Fibroblast of peridontal ligament (primary cell): ENCODE data around the gene IGF2R.
"Not testable (repeated sequence)": the region's sequence is repeated elsewhere in the genome, so short reads cannot be mapped to it uniquely, and the experiment has no call there.

Experiments used
- DNase-seq: peaks from one replicate; pipeline ENCODE4 v3.0.0-alpha.2; 2010; ENCODE audit errors: extremely low read depth

Gene IGF2R

GRCh38 chr6:159997498-159998101, 28.7 kb downstream of the IGF2R start:
- no peak for DNase-seq

DNA sequence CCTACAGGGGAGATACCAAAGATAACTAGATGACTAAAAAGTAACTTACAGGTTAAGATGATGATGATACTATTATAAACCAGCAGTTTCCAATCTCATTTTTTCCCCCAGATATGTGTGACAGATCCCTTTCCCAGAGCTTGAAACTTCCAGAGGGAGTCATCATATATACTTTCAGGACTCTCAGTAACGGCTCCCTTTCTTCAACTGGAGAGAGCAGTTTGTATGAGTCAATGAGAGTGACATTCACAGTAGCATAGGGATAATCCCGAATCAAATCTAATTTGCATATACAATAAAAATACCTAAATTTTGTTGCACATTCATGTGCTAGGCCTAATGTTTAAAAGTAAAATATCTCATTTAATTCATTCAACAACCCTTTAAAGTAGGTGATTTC, 29.7 kb downstream of the IGF2R start:
- no peak for DNase-seq

DNA sequence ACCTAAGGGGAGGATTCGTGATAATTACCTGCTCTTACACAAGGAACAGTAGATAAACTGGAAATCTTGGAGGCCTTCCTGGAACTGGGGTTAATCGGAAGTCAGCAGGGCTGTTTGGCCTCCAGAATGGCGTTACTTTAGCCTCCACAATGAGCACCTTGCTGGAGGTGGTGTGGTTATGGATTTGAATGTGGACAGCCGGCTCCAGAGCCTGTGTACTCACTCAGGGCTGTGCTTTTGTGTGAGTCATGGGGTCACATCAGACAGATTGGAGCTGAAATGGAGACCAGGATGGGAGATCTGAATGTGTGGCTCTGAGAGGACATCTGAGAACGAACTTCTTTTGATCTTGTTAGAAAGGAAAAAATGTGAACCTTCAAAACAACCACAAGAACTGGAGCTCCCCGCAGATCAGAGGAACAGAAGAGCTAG, 30.4 kb downstream of the IGF2R start:
- DNase-seq, result no peak

DNA sequence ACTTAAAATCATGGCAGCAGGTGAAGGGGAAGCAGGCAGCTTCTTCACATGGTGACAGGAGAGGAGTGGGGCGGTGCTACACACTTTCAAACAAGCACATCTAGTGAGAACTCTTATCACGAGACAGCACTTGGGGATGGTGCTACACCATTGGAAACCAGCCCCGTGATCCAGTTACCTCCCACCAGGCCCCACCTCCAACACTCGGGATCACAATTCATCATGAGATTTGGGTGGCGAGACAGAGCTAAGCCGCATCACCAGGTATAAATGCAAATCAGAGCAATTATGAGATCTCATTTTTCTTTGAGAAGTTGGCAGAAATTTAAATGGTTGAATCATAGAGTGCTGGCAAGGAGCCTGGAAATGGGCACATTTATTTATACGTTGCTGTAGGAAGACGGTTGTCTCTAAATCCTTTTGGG, 31.4 kb downstream of the IGF2R start:
- DNase-seq, result no peak

DNA sequence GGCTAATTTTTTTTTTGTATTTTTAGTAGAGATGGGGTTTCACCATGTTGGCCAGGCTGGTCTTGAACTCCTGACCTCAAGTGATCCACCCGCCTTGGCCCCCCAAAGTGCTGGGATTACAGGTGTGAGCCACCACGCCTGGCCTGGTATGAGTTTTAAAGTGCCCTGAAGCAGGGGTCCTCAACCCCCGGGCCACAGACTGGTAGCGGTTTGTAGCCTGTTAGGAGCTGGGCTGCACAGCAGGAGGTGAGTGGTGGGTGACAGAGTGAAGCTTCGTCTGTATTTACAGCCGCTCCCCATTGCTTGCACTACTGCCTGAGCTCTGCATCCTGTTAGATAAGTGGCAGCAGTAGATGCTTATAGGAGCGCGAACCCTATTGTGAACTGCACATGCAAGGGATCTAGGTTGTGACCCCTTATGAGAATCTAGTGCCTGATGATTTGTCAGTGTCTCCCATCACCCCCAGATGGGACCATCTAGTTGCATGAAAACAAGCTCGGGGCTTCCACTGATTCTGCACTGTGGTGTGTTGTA, 32.1 kb downstream of the IGF2R start:
- not testable (repeated sequence) for DNase-seq

DNA sequence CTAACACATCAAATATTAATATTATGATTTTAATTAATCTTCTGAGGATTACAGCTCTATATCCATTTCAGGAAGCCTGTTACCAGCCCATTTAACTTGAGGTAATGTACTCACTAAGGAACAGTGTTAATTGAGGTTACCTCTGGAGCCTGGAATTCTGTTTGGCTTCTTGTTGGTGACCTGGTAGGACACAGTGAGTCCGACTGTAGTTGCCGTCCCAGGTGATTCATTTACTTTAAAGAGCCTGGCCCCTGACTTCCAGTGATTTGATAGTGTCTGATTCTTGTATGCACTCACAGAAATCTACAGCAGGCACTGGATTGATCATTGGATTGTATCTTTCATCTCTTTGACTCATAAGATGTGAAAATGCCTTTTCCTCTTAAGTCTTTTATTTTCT, 34.0 kb downstream of the IGF2R start:
- DNase-seq, result no peak

DNA sequence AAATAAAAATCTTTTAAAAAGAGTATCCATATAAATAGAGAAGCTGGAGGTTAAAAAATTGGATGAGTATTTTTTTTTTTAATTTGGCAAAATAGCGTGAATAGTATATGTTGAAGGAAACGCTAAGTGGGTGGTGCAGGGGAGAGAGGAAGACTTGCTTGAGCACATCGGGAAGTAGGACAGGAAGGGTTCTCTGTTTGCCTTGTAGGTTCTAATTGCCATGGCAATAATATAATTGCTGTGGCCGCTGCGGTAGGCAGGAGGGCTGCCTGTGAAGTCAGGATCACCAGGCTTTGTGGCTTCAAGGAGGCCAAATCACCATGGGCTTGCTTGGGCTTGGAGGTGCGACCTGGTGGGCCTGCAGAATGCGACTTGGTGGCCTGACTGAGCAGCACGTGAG, 35.1 kb downstream of the IGF2R start:
- DNase-seq, result no peak

GRCh38 chr6:160004419-160005175, 35.7 kb downstream of the IGF2R start:
- DNase-seq, result no peak

DNA sequence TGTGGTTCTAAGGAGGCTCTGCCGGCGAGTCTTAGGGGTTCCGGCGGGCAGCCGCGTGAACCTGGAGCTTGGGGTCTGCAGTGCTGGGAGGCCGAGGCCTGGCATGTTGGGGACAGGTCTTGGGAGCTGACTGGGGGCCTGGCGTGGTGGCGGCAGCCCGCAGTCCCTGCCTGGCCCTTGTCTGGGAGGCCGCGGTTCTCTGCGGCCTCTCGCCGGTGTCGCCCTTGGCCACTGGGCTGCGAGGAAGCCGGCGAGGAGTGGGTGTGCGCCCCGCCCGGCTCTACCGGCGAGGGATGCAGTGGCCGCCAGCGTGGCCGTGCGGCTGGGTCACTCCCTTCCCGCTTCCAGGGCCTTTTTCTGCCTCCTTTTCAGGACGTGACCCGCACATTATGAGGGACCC, 36.3 kb downstream of the IGF2R start:
- no peak for DNase-seq

DNA sequence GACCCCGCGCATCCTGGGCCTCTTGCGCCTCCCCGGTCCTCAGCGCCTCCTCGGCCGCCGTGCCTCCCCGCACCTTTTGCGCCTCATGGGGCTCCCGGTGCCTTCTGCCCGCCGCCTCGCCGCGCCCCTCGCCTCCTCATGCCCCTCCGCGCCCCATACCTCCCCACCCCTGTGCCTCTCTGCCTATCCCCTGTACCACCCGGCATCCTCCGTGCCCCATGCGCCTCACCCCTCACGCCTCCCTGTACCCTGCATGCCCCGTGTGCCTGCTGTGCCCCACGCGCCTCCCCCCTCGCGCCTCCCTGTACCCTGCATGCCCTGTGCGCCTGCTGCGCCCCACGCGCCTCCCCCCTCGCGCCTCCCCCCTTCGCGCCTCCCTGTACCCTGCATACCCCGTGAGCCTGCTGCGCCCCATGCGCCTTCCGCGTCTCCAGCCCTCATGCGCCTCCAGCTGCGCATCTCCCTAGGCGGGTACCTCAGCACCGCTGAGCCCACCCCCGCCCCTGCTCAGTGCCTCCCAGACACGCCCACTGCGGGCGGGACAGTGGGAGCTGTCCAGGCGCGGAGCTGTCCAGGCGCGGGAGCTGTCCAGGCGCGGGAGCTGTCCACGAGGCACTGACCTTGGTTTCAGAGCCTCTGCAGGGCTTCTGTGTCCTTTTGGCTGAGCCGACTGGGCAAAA, 37.1 kb downstream of the IGF2R start:
- peak; percentile 37 for DNase-seq

DNA sequence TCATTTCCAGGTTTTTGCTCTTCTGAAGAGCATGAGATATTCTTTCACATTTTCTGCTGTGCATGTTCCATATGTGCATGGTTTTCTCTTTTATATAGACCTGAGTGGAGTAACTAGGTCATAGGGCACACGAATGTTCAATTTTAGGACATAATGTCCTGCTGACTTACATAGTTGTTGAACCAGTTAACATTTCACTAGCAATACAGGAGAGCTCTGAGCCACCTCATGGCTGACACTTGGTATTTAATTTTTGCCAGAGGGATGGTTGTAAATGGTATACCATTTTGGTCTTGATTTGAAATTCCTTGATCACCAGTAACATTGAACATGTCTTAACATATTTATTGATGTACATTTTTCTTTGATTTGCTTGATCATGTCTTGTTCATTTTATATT, 38.3 kb downstream of the IGF2R start:
- DNase-seq, result no peak

DNA sequence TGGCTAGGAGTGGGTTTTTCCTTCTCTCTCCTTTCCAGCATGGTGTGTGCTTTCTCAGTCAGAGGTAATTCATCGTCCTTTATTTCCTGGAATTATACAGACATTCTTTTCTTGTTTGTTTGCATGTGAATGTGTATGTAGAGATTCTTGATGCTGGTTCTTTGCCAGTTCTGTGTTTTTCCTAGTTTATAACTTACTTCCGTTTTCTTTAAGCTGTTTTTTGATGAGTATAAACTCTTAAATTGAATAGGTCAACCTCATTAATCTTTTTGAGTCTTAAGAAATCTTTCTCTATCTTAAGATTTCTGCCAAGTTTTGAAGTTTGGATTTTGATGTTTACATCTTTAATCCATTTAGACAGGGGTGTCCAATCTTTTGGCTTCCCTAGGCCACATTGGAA, 38.7 kb downstream of the IGF2R start:
- DNase-seq, result no peak

DNA sequence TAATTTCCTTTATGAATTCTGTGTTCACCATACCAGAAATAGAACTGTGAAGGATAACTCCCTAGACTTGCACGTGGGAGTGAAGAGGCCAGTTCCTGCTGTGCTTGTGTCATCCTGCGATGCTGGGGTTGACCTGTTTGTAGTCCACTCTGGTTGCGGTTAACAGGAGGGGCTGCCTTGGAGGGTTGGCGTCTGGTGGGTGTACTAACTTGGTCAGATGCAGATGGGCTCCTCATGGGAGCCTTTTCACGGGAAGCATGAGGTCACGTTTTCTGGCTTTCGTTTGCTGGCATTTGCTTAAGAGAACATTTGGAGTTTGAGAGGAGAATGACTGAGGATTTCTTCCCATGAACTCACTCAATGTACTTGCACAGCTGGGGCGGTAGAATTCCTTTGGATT, 41.2 kb downstream of the IGF2R start:
- peak; percentile 91 for DNase-seq

GRCh38 chr6:160013987-160014868, 45.3 kb downstream of the IGF2R start:
- peak; percentile 36 for DNase-seq

DNA sequence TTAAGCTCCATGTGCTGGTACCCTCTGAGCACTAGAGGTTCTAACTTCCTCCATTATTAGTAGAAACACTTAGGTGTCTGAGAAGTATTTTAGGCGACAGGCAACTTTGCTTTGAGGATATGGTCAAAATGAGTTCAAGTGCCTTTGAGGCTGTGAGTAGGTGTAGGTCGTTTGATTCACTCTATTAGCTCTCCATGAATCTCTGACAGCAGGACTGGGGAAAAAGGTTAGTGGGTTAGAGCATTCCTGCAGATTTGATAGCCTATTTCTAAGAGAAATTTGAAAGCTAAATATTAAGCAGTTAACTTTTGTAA, 45.9 kb downstream of the IGF2R start:
- DNase-seq, result no peak

DNA sequence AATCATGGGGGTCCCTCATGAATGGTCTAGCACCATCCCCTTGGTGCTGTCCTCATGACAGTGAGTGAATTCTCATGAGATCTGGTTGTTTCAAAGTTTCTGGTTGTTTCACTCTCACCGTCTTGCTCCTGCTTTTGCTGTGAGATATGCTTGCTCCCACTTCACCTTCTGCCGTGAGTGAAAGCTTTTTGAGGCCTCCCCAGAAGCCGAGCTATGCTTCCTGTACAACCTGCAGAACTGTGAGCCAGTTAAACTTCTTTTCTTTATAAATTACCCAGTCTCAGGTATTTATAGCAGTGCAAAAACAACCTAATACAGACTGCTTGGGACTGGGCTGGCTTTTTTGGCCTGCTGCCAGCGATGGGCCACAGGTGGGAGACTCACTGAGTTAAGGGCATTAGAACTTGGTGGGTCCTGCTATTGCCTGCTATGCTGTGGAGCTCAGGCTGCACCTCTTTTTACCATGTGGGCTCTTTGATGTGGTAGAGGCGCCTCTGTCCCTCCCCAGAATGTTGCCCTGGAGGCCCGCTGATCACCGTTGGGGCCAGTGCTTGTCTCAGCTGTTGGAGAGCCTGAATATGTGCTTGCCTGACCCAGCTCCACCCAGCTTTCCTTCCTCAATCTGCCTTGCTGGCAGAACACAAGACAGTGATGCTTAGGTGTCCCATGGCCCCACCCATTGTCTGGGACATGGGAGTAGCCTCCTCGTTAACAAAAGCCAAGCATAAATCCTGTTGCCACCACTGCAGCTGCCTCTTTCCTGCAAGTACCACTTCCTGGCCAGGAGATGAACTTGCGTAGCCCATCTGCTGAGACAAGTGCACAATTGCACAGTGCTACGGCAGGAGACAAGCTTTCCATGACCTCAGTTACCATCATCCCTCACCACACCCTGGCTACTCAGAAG, 47.1 kb downstream of the IGF2R start:
- no peak for DNase-seq

DNA sequence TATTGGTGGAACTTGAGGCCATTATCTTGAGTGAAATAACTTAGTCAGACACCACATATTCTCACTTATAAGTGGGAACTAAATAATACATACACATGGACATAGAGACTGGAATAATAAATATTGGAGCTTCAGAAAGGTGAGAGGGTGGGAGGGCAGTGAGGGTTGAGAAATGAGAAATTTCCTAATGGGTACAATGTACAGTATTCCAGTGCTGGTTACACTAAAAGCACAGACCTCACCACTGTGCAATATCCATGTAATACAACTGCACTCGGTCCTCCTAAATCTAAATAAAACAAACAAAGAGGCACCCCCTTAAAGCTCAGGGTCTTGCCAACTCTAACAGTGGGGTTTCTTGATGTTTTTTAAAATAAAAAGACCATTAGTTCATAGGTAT, 53.2 kb downstream of the IGF2R start:
- no peak for DNase-seq

- no peak for DNase-seq
These were observed 53.9 kb downstream of the IGF2R start for GRCh38 chr6:160022793-160023192.

GRCh38 chr6:160024152-160024551, 55.3 kb downstream of the IGF2R start:
- no peak for DNase-seq

GRCh38 chr6:160027076-160027475, 58.2 kb downstream of the IGF2R start:
- no peak for DNase-seq

- DNase-seq, result no peak
These were observed 59.0 kb downstream of the IGF2R start for GRCh38 chr6:160027931-160028330.
